COLO668 (cell line): ENCODE measurements around the gene GATA3.

Experiments used
- DNase-seq: peaks from one replicate; lab custom pipeline; 2025; ENCODE audit not compliant: unreplicated experiment; lab: John Stamatoyannopoulos, UW

The GATA3 gene

GRCh38 chr10:8037941-8038894 is 16.3 kb upstream of the GATA3 start:
- DNase-seq, result no peak

GRCh38 chr10:8039321-8039881 is 15.1 kb upstream of the GATA3 start:
- DNase-seq, result no peak

- DNase-seq, result no peak
These were observed 13.8 kb upstream of the GATA3 start for GRCh38 chr10:8040651-8041050.

GRCh38 chr10:8041284-8041991 is 13.1 kb upstream of the GATA3 start:
- DNase-seq, result no peak

- DNase-seq, result no peak
These were observed 12.3 kb upstream of the GATA3 start for GRCh38 chr10:8041992-8042720.

GRCh38 chr10:8042721-8043568 is 11.5 kb upstream of the GATA3 start:
- DNase-seq, result no peak

- no peak for DNase-seq
These were observed 10.8 kb upstream of the GATA3 start for GRCh38 chr10:8043569-8044306.

- no peak for DNase-seq
These were observed 10.1 kb upstream of the GATA3 start for GRCh38 chr10:8044331-8044907.

- no peak for DNase-seq
These were observed 9.4 kb upstream of the GATA3 start for GRCh38 chr10:8044908-8045725.

GRCh38 chr10:8045726-8046494 is 8.6 kb upstream of the GATA3 start:
- DNase-seq, result no peak

- DNase-seq, result no peak
These were observed 6.8 kb upstream of the GATA3 start for GRCh38 chr10:8047452-8048280.

- no peak for DNase-seq
These were observed 6.0 kb upstream of the GATA3 start for GRCh38 chr10:8048281-8049008.

GRCh38 chr10:8049045-8049864 is 5.2 kb upstream of the GATA3 start:
- DNase-seq, result peak; percentile 29

- DNase-seq, result peak; percentile 36
These were observed 4.5 kb upstream of the GATA3 start for GRCh38 chr10:8049865-8050555.
